Measurements from ENCODE around the gene BCAR3.

GRCh38 chr1:93549131-93549530 lies 132.5 kb downstream of the BCAR3 start:
- TF ChIP-seq CTCF (IDR thresholded peaks at IDR 0.05) (no peak), POLR2AphosphoS5 (IDR thresholded peaks at IDR 0.05) (no peak), POLR2A (IDR thresholded peaks at IDR 0.05) (no peak)
